Measurements from ENCODE around the gene ADARB1. TPM values are rescaled to one million over a fixed set of nuclear protein-coding genes. Genes with fewer than 3 reads are reported as not detected.

ADARB1 gene
- total RNA-seq, 1 donor from 2014 or later = 14.5 TPM

GRCh38 chr21:45100866-45101265 is 26.5 kb downstream of the ADARB1 start:
- H3K36me3 Mint-ChIP-seq (ENCODE audit: low read depth, unreplicated experiment) = no peaks in the 10 kb centered on the region
- peaks cover 21% of the 10 kb centered on the region for H3K4me1 Mint-ChIP-seq (ENCODE audit: unreplicated experiment)
- no peaks in the 10 kb centered on the region for H3K9me3 Mint-ChIP-seq (ENCODE audit: unreplicated experiment)
- H3K27ac Mint-ChIP-seq (ENCODE audit: unreplicated experiment) = no peak overlapping the region
- H3K27me3 Mint-ChIP-seq (ENCODE audit: unreplicated experiment) = peaks cover 2% of the 10 kb centered on the region
- TF ChIP-seq CTCF (IDR thresholded peaks at IDR 0.05; ENCODE audit: unreplicated experiment) = no peak
- no peak for DNase-seq (ENCODE audit: low spot score)
- H3K4me3 Mint-ChIP-seq (ENCODE audit: unreplicated experiment) = no peak overlapping the region

GRCh38 chr21:45102391-45102932 is 28.1 kb downstream of the ADARB1 start:
- H3K4me3 Mint-ChIP-seq (ENCODE audit: unreplicated experiment) = no peak overlapping the region
- H3K4me1 Mint-ChIP-seq (ENCODE audit: unreplicated experiment) = peaks cover 10% of the 10 kb centered on the region
- H3K27me3 Mint-ChIP-seq (ENCODE audit: unreplicated experiment) = peaks cover 2% of the 10 kb centered on the region
- no peaks in the 10 kb centered on the region for H3K9me3 Mint-ChIP-seq (ENCODE audit: unreplicated experiment)
- no peak for DNase-seq (ENCODE audit: low spot score)
- peak overlapping the region; percentile 77 for H3K27ac Mint-ChIP-seq (ENCODE audit: unreplicated experiment)
- TF ChIP-seq CTCF (IDR thresholded peaks at IDR 0.05; ENCODE audit: unreplicated experiment) = peak; percentile 35
- no peaks in the 10 kb centered on the region for H3K36me3 Mint-ChIP-seq (ENCODE audit: low read depth, unreplicated experiment)

DNA sequence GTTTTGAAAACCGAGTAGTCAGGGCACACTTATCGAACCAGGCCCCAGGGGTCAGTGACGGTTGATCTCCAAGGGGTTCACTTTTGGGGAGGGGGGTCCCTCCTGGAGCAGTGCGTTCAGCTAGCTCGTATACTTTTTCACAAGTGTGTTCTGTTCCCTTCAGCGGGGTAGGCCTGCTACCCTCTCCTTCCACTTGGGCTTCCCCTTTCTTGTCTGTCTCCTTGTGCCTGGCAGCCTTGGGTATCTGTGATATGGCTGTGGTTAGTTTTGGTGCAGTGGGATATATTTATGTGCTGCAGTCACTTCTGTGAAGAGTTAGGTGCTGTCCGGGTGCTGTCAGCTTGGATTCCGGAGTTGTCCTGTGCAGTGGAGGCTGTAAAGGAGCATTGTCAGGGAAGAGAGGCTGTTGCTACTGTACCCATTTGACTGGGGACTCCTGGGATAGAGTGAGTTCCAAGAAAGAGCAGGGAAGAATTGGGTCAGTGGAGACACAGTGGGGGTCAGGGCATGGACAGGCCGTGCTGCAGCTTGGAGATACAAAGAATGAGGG is 29.7 kb downstream of the ADARB1 start:
- Mint-ChIP-seq H3K4me3 (ENCODE audit: unreplicated experiment) (no peak overlapping the region), H3K36me3 (ENCODE audit: low read depth, unreplicated experiment) (no peaks in the 10 kb centered on the region), H3K9me3 (ENCODE audit: unreplicated experiment) (no peaks in the 10 kb centered on the region), H3K4me1 (ENCODE audit: unreplicated experiment) (peaks cover 10% of the 10 kb centered on the region), H3K27me3 (ENCODE audit: unreplicated experiment) (no peaks in the 10 kb centered on the region), H3K27ac (ENCODE audit: unreplicated experiment) (no peak overlapping the region)
- DNase-seq (ENCODE audit: low spot score) = no peak
- no peak for TF ChIP-seq CTCF (IDR thresholded peaks at IDR 0.05; ENCODE audit: unreplicated experiment)

DNA sequence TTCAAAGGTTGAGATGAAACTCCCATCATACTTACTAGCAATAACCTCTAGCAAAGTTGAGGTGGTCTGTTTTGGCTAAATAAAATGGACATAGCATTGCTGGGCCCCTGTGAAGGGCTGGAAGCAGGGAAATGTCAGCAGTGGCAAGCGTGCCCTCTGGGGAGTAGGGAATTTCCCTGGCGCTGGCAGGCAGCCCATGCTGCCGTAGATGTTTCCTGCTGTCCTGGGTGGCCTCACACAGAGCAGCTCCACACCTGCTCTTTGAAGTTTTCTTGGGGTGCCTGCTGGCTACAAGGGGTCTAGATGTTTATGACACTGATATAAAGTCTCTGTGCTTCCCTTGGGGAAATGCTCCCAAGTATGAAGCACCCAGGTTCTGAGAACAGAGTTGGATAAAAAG is 30.2 kb downstream of the ADARB1 start:
- H3K4me1 Mint-ChIP-seq (ENCODE audit: unreplicated experiment) = peaks cover 10% of the 10 kb centered on the region
- no peaks in the 10 kb centered on the region for H3K9me3 Mint-ChIP-seq (ENCODE audit: unreplicated experiment)
- no peak overlapping the region for H3K4me3 Mint-ChIP-seq (ENCODE audit: unreplicated experiment)
- H3K27me3 Mint-ChIP-seq (ENCODE audit: unreplicated experiment) = no peaks in the 10 kb centered on the region
- H3K36me3 Mint-ChIP-seq (ENCODE audit: low read depth, unreplicated experiment) = no peaks in the 10 kb centered on the region
- no peak overlapping the region for H3K27ac Mint-ChIP-seq (ENCODE audit: unreplicated experiment)
- no peak for TF ChIP-seq CTCF (IDR thresholded peaks at IDR 0.05; ENCODE audit: unreplicated experiment)
- no peak for DNase-seq (ENCODE audit: low spot score)

DNA sequence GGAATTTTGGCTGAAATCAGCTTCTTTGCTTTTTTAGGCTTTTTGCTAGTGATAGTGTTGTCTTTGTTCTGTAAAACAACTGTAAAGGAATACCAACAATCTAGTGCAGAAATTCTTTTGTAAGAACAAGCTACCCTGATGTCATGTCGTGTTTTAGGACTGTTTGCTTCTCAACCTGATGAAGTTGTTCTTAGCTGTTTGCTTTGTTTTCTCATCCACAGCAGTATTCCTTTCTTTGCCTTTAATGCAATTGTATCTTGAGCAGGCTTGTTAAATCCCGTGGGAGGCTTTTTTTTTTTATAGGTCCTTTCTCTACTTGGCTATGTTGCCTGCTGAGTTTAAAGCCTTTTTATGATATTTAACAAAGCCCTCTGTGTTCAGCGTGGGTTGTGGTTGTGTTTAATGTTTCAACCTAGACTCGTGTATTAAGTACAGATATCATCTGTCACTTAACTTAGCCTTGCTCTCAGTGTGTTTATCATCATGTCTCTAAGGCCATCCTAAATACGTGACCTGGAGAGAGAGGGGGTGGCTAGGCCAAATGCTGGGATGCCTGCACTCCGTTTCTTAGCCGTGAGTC is 31.6 kb downstream of the ADARB1 start:
- H3K36me3 Mint-ChIP-seq (ENCODE audit: low read depth, unreplicated experiment) = no peaks in the 10 kb centered on the region
- no peak for DNase-seq (ENCODE audit: low spot score)
- no peak overlapping the region for H3K27ac Mint-ChIP-seq (ENCODE audit: unreplicated experiment)
- no peaks in the 10 kb centered on the region for H3K27me3 Mint-ChIP-seq (ENCODE audit: unreplicated experiment)
- no peak for TF ChIP-seq CTCF (IDR thresholded peaks at IDR 0.05; ENCODE audit: unreplicated experiment)
- no peak overlapping the region for H3K4me3 Mint-ChIP-seq (ENCODE audit: unreplicated experiment)
- H3K9me3 Mint-ChIP-seq (ENCODE audit: unreplicated experiment) = no peaks in the 10 kb centered on the region
- H3K4me1 Mint-ChIP-seq (ENCODE audit: unreplicated experiment) = peaks cover 17% of the 10 kb centered on the region

All from endothelial cell (in vitro differentiated cells).